HG03135 (cell line): ENCODE measurements around the gene LTO1.

Experiments
- ATAC-seq: cut with Tn5 transposase; IDR thresholded peaks from one replicate; pipeline ENCODE4 v1.9.1; 2021; ENCODE audit warnings: mild to moderate bottlenecking, moderate library complexity; ENCODE audit not compliant: unreplicated experiment

Gene LTO1

GRCh38 chr11:69647390-69647748 lies 27.8 kb downstream of the LTO1 start:
- ATAC-seq: no peak

- no peak for ATAC-seq
These were observed 28.4 kb downstream of the LTO1 start for GRCh38 chr11:69646493-69647389.

GRCh38 chr11:69645801-69646492 lies 29.2 kb downstream of the LTO1 start:
- ATAC-seq: no peak

GRCh38 chr11:69644962-69645675 lies 30.0 kb downstream of the LTO1 start:
- no peak for ATAC-seq

GRCh38 chr11:69644071-69644961 lies 30.8 kb downstream of the LTO1 start:
- no peak for ATAC-seq

- ATAC-seq: no peak
These were observed 31.5 kb downstream of the LTO1 start for GRCh38 chr11:69643646-69644045.

- no peak for ATAC-seq
These were observed 32.1 kb downstream of the LTO1 start for GRCh38 chr11:69642913-69643632.

- no peak for ATAC-seq
These were observed 32.6 kb downstream of the LTO1 start for GRCh38 chr11:69642549-69642912.

GRCh38 chr11:69641681-69642548 lies 33.2 kb downstream of the LTO1 start:
- ATAC-seq: no peak

GRCh38 chr11:69640995-69641581 lies 34.1 kb downstream of the LTO1 start, which contains the start of gene CCND1:
TSS of gene CCND1 (plus strand) at chr11:69641156. CDS start at chr11:69641314, 158 bp downstream.
- ATAC-seq: no peak

- no peak for ATAC-seq
These were observed 34.7 kb downstream of the LTO1 start for GRCh38 chr11:69640260-69640994.

- no peak for ATAC-seq
These were observed 35.3 kb downstream of the LTO1 start for GRCh38 chr11:69639831-69640230.

GRCh38 chr11:69638941-69639681 lies 36.0 kb downstream of the LTO1 start:
- no peak for ATAC-seq

GRCh38 chr11:69637941-69638871 lies 36.9 kb downstream of the LTO1 start:
- ATAC-seq: no peak

GRCh38 chr11:69637198-69637940 lies 37.8 kb downstream of the LTO1 start:
- no peak for ATAC-seq
